ENCODE results near the gene BANP. TPM values are rescaled to one million over a fixed set of nuclear protein-coding genes. Genes with fewer than 3 reads are reported as not detected.
"Not testable (repeated sequence)": the region's sequence is repeated elsewhere in the genome, so short reads cannot be mapped to it uniquely, and the experiment has no call there.

BANP gene
- total RNA-seq, 1 donor: 15.5 TPM

DNA sequence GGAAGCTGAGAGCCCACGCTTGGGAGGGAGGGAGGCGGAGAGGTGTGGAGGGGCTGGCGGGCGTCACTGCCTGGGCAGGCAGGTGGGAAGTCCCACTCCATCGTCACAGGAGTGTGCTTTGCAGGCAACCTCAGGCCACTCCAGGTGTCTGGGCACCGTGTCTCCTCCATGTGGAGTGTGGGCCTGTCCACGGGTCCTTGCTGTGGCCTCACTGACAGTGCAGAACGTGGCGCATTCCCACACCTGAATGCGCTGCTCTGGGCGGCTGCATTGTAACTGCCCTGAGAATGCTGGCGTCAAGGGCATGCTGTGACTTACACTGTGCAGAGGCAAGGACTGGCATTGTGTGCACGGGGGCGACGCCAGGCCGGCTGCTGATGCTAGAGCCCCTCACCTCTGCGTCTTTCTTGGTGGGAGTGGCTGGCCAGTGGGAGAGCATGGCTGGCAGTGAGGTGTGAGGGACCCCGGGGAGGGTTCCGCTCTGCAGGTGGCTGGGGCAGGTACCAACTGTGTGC lies 66.4 kb downstream of the BANP start:
- TF ChIP-seq, protein P1, sequence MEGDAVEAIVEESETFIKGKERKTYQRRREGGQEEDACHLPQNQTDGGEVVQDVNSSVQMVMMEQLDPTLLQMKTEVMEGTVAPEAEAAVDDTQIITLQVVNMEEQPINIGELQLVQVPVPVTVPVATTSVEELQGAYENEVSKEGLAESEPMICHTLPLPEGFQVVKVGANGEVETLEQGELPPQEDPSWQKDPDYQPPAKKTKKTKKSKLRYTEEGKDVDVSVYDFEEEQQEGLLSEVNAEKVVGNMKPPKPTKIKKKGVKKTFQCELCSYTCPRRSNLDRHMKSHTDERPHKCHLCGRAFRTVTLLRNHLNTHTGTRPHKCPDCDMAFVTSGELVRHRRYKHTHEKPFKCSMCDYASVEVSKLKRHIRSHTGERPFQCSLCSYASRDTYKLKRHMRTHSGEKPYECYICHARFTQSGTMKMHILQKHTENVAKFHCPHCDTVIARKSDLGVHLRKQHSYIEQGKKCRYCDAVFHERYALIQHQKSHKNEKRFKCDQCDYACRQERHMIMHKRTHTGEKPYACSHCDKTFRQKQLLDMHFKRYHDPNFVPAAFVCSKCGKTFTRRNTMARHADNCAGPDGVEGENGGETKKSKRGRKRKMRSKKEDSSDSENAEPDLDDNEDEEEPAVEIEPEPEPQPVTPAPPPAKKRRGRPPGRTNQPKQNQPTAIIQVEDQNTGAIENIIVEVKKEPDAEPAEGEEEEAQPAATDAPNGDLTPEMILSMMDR (IDR thresholded peaks at IDR 0.05; ENCODE audit: insufficient read depth, low read length): no peak
- H3K4me3 ChIP-seq (ENCODE audit: low read depth, low read length): no peak overlapping the region
- no peak for DNase-seq (ENCODE audit: low read depth)

DNA sequence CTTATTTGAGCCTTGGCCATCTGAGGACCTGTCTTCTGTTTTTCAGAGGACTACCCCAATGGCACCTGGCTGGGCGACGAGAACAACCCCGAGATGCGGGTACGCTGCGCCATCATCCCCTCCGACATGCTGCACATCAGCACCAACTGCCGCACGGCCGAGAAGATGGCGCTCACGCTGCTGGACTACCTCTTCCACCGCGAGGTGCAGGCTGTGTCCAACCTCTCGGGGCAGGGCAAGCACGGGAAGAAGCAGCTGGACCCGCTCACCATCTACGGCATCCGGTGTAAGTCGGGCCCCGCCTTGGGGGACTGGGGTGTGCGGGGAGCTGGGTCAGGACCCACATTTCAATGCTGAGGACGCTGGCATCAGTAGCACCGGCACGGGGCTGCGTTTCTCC lies 67.1 kb downstream of the BANP start:
- not testable (repeated sequence) for DNase-seq (ENCODE audit: low read depth); H3K4me3 ChIP-seq (ENCODE audit: low read depth, low read length)

DNA sequence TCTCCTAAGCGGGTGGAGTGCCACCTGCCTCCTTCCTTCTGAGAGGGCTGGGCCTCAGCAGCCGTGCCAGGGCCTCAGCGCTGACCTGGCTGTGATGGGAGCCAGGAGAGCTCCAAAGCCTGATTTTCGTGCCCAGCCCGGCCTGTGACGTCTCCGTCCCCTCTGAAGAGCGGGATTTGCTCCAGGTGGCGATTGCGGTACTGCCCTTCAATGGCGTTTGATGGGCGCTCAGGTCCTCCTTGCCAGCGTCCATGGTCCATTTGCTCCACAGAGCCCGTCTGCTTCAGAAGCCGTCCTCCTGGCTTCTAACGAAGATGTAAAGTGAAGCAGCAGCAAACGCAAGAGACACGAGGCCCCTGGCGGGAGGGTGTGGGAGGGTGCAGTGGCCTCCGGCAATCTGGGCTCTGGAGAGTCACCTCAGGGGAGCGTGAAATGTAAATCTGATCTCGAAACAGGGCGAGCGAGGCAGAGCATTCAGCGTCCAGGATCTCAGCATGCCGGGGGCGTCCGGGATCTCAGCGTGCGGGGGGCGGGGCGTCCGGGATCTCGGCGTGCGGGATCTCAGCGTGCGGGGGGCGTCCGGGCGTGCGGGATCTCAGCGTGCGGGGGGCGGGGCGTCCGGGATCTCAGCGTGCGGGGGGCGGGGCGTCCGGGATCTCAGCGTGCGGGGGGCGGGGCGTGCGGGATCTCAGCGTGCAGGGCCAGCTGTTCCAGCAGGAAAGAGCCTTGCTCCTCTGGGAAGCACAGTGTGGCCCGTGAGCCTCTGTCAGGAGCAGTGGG lies 68.0 kb downstream of the BANP start:
- H3K4me3 ChIP-seq (ENCODE audit: low read depth, low read length); DNase-seq (ENCODE audit: low read depth): not testable (repeated sequence)

DNA sequence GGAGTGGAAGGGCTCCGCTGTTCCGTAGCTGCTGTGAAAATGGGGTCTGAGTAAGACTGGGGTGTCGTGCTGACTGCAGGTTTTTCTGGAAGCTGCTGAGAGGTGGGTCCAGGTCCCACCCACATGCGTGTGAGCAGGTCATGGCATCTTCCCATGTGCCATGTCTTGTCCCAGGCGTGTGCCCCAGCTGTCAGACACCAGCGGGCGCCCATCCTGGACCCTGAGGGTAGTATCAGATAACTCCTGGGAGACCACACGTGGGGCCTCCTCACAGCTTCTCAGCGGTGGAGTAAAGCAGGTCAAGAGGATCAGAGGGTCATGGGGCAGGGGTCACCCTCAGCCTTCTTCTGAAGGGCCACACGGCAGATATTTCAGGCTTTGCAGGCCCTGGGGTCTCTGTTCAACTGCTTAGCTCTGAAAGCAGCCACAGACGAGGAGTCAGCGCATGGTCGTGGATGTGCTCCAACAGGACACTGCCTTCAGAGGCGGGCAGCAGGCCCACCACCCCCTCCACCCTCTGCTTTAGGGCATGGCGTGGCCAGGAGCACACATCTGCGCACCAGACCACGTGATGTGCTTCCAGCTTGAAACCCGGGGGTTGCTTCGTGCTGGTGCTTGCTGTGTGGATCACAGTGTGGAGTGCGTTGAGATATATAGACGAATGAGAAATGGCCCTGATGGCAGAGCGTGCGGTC lies 68.7 kb downstream of the BANP start:
- TF ChIP-seq, protein P1 (IDR thresholded peaks at IDR 0.05; ENCODE audit: insufficient read depth, low read length): no peak
- no peak overlapping the region for H3K4me3 ChIP-seq (ENCODE audit: low read depth, low read length)
- DNase-seq (ENCODE audit: low read depth): no peak

DNA sequence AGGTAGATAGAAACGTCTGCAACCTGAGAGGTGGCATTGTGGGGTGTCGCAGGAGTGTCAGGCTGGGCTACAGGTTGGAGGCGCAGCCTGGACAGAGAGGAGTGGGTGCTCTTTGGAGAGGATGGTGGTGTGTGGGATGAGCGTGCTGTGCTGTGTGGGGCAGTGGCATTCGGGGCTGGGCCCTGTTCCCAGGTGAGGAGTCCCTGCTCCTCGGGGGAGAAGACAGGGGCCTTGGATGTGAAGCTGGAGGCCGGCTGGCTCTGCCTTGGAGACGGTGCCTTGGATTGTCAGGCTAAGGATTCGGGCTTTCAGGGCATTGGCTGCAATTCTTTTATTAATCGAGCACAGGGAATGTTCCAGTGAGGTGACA lies 69.3 kb downstream of the BANP start:
- TF ChIP-seq, protein P1 (IDR thresholded peaks at IDR 0.05; ENCODE audit: insufficient read depth, low read length): no peak
- DNase-seq (ENCODE audit: low read depth): no peak
- no peak overlapping the region for H3K4me3 ChIP-seq (ENCODE audit: low read depth, low read length)

DNA sequence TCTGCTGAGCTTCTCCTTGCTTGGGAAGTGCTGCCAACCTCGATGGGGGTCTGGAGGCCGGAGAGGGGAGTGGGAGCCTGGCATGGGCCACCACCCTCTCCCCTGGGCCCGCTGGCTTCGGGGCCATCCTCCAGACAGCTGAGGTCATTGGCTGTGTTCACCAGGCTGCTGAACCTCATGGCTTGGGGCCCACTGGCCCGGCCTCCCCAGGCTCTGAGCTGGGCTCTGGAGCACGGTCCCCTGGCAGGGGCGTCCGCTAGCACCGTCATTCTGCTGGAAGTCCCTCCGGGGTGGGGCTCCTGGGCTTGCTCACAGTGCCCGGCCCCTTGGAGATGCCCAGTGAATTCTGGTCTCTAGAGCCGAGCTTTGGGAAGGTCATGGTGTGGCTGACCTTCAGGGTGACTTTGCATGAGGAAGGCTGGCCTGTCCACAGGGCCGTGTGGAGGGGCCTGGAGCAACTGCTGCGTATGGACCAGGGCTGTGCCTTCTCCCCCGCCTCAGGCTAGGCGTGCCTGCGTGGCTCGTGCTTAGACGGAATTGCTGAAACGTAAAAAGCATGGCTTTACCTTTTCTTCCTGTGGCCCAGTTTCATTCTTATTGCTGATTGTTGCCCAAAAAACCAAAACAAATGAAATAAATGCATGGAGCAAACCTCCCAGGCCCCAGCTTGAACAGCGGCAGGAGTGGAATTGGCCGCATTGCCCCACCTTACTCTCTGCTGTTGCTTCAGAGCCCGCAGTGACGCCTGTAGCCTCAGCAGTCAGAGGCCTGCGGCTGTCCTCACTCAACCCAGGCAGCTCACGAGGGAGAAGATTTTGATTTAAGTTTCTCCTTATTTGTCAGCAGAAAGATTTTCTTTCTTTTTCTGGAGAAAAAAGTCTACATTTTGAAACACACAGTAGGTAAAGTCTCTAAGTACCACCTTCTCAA lies 70.1 kb downstream of the BANP start:
- H3K4me3 ChIP-seq (ENCODE audit: low read depth, low read length): not testable (repeated sequence)
- peak; percentile 57 for DNase-seq (ENCODE audit: low read depth)

DNA sequence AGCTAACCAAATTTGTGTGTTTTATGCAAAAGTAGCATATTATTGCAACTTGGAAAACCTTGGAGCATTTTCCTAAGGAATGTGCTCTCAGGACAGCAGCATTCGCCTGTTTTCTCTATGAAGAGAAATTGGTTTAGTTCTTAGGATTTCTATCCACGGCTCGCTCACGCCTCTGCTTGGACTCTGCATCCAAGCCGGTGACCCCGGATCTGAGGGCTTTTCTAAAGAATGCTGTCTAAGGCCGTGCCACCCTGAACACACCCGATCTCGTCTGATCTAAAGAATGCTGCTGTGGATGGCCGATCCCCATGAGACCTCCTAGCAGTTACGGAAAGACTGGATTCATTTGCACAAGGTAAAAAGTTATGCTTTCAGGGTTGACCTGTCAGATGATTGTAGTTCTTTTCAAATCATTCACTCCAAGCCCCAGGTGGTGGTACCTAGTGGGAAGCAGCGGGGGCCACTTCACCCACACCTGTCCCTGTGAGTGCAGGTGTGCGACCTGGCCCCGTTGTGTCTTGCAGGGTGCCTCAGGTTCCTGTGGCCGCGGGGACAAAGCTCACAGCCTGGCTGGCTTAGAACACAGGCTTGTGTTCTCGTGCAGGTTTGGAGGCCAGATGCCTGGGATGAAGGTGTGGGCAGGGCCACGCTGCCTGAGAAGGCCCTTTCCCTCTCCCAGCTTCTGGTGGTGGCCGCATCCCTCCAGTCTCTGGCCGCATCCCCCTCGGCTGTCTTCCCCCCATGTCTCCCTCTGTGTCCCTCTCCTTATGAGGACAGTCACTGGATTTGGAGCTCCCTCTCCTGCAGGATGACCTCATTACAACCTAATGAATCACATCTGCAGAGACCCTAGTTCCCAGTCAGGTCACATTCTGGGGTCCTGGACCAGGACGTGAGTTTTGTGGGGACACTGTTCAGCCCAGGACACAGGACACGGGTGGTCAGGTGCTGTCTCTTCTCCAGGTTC lies 71.1 kb downstream of the BANP start:
- TF ChIP-seq, protein P1 (IDR thresholded peaks at IDR 0.05; ENCODE audit: insufficient read depth, low read length): no peak
- DNase-seq (ENCODE audit: low read depth): no peak
- H3K4me3 ChIP-seq (ENCODE audit: low read depth, low read length): no peak overlapping the region

All from fibroblast of the aortic adventitia (primary cell).